GM23248 (cell line): ENCODE data around the gene EIF3A.

Experiments used
- EZH2 ChIP-seq: fragments of 200-600 bp; sonication (generic); IDR thresholded peaks from 2 replicates; pipeline ENCODE4 v1.6.1; 2018; ENCODE audit warnings: antibody characterized with exemption, mild to moderate bottlenecking; ENCODE audit not compliant: insufficient read depth, poor library complexity, severe bottlenecking
- EZH2phosphoT487 ChIP-seq: fragments of 200-600 bp; sonication (generic); IDR thresholded peaks from 2 replicates; pipeline ENCODE4 v1.6.1; 2018; ENCODE audit warnings: antibody characterized with exemption, moderate library complexity, mild to moderate bottlenecking, low read depth; ENCODE audit not compliant: insufficient read depth

GRCh38 chr10:119098576-119098975, 18.0 kb upstream of the EIF3A start:
- no peak for TF ChIP-seq EZH2
- no peak for TF ChIP-seq EZH2phosphoT487
